Smooth muscle cell (in vitro differentiated cells): ENCODE data around the gene PDLIM5. TPM values are rescaled to one million over a fixed set of nuclear protein-coding genes. Genes with fewer than 3 reads are reported as not detected.
"Not testable (repeated sequence)": the region's sequence is repeated elsewhere in the genome, so short reads cannot be mapped to it uniquely, and the experiment has no call there.

Source experiments
- DNase-seq: peaks from one replicate; lab custom pipeline; 2025; ENCODE audit not compliant: unreplicated experiment; lab: John Stamatoyannopoulos, UW
- H2AFZ ChIP-seq: fragments of 200-600 bp; sonication (generic); 2 replicates; pipeline ENCODE4 v1.6.0; 2016; ENCODE audit warnings: antibody characterized with exemption, low read depth, mild to moderate bottlenecking
- H3F3A ChIP-seq: fragments of 200-600 bp; sonication (generic); 2 replicates; pipeline ENCODE4 v1.6.0; 2017; ENCODE audit warnings: antibody characterized with exemption, low read depth
- H3K27ac ChIP-seq: fragments of 200-600 bp; sonication (generic); 2 replicates; pipeline ENCODE4 v1.5.1; 2016; ENCODE audit warnings: low read depth, mild to moderate bottlenecking
- H3K27me3 ChIP-seq: fragments of 200-600 bp; sonication (generic); 2 replicates; pipeline ENCODE4 v1.6.1; 2016; ENCODE audit warnings: low read depth, mild to moderate bottlenecking
- H3K36me3 ChIP-seq: fragments of 200-600 bp; sonication (generic); 2 replicates; pipeline ENCODE4 v1.5.1; 2016; ENCODE audit warnings: low read depth
- H3K4me1 ChIP-seq: fragments of 200-600 bp; sonication (generic); 2 replicates; pipeline ENCODE4 v1.5.1; 2016; ENCODE audit warnings: low read depth
- H3K4me2 ChIP-seq: fragments of 200-600 bp; sonication (generic); 2 replicates; pipeline ENCODE4 v1.6.0; 2016; ENCODE audit warnings: mild to moderate bottlenecking
- H3K4me3 ChIP-seq: fragments of 200-600 bp; sonication (generic); 2 replicates; pipeline ENCODE4 v1.5.1; 2016; ENCODE audit warnings: mild to moderate bottlenecking
- H3K79me2 ChIP-seq: fragments of 200-600 bp; sonication (generic); 2 replicates; pipeline ENCODE4 v1.6.0; 2016; ENCODE audit warnings: low read depth, mild to moderate bottlenecking
- H3K9ac ChIP-seq: fragments of 200-600 bp; sonication (generic); 2 replicates; pipeline ENCODE4 v1.6.0; 2016; ENCODE audit warnings: low read depth
- H3K9me3 ChIP-seq: fragments of 200-600 bp; sonication (generic); replicated peaks from 2 replicates; pipeline ENCODE4 v1.5.1; 2016; ENCODE audit warnings: low read depth
- H4K20me1 ChIP-seq: fragments of 200-600 bp; sonication (generic); 2 replicates; pipeline ENCODE4 v1.6.0; 2016; ENCODE audit warnings: low read depth
- WGBS: methylation state at CpG from one replicate; pipeline ENCODE4 v1.1.7; 2016; ENCODE audit warnings: low lambda C conversion rate; 5-methylcytosine and 5-hydroxymethylcytosine counted together
- polyA plus RNA-seq: library from polyadenylated mRNA; unstranded; fragments of >200 nt; fragmentation: Nextera tagmentation; extraction: Ambion mirVana; gene quantifications from 2 replicates; pipeline ENCODE4 v1.2.1, GENCODE V29; 2016
- total RNA-seq: library from RNA; depleted of rRNA; stranded (reverse); fragments of >200 nt; gene quantifications from 2 replicates; pipeline ENCODE4 v1.2.3, GENCODE V29; 2014
- TF ChIP-seq, protein P1 (sequence below): fragments of 200-600 bp; sonication (generic); IDR thresholded peaks from 2 replicates; pipeline ENCODE4 v1.5.1; 2017; ENCODE audit warnings: borderline replicate concordance, mild to moderate bottlenecking, antibody characterized with exemption; ENCODE audit not compliant: insufficient read depth, poor library complexity, severe bottlenecking

PDLIM5 gene, protein sequence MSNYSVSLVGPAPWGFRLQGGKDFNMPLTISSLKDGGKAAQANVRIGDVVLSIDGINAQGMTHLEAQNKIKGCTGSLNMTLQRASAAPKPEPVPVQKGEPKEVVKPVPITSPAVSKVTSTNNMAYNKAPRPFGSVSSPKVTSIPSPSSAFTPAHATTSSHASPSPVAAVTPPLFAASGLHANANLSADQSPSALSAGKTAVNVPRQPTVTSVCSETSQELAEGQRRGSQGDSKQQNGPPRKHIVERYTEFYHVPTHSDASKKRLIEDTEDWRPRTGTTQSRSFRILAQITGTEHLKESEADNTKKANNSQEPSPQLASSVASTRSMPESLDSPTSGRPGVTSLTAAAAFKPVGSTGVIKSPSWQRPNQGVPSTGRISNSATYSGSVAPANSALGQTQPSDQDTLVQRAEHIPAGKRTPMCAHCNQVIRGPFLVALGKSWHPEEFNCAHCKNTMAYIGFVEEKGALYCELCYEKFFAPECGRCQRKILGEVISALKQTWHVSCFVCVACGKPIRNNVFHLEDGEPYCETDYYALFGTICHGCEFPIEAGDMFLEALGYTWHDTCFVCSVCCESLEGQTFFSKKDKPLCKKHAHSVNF
- total RNA-seq (150 and 182 TPM in 2 replicates), polyA plus RNA-seq (129 and 144 TPM in 2 replicates)

DNA sequence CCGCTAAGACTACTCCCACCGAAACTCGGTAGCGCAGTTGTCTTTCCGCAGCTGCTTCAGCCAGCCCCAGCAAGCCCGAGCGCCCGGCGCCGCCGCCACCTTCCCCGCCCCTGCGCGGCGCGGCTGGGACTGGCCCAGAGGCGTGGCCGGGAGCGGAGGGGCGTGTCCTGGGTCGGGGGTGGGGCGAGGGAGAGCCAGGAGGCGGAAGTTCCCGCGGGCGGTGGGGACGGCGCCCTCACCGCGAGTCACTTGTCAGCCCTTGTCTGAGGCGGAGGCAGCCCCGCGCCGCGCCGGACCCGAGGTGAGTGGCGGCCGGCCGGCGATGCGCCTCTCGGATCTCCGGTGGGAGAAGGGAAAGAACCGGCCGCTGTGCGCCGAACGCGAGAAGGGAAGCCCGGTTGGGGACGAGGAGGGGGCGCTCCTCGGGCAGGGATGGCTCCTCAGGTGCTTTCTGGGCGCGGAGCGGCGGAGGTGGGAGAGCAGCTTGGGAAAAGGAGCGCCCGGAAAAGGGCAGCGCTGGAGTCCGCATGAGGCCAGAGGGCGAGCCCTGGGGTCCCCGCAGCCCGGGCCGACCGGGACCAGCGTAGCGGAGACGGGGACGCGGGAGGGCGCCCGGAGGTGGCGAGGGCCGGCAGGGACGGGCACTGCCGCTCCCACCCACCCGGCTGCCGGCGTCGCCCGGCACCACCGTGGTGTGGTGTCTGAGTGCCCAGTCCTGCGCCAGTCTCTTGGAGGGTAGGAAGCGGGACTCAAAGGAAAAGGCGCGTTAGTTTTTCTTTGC is at the start of gene PDLIM5:
PDLIM5 (plus strand) TSS at position 248 of the 781 bp plus-strand sequence. CDS start 3,347 bp downstream, outside the sequence.
- Histone ChIP-seq H3K4me3 (peak within 1 kb of the TSS; percentile 87), H3K27ac (peak within 1 kb of the TSS; percentile 77), H3K79me2 (peaks cover 51% of the 10 kb centered on the region), H3K27me3 (no peaks in the 10 kb centered on the region), H3K9me3 (no peaks in the 10 kb centered on the region), H3F3A (peaks cover 9% of the 10 kb centered on the region), H3K9ac (peak within 1 kb of the TSS; percentile 91), H3K4me2 (peak within 1 kb of the TSS; percentile 87), H2AFZ (peak within 1 kb of the TSS; percentile 97), H3K36me3 (peaks cover 9% of the 10 kb centered on the region), H4K20me1 (peaks cover 40% of the 10 kb centered on the region), H3K4me1 (peaks cover 42% of the 10 kb centered on the region)
- TF ChIP-seq, protein P1, sequence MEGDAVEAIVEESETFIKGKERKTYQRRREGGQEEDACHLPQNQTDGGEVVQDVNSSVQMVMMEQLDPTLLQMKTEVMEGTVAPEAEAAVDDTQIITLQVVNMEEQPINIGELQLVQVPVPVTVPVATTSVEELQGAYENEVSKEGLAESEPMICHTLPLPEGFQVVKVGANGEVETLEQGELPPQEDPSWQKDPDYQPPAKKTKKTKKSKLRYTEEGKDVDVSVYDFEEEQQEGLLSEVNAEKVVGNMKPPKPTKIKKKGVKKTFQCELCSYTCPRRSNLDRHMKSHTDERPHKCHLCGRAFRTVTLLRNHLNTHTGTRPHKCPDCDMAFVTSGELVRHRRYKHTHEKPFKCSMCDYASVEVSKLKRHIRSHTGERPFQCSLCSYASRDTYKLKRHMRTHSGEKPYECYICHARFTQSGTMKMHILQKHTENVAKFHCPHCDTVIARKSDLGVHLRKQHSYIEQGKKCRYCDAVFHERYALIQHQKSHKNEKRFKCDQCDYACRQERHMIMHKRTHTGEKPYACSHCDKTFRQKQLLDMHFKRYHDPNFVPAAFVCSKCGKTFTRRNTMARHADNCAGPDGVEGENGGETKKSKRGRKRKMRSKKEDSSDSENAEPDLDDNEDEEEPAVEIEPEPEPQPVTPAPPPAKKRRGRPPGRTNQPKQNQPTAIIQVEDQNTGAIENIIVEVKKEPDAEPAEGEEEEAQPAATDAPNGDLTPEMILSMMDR: no peak
- under 1% methylated on average over 74 of the region's 88 CpGs for WGBS
- DNase-seq: peak; percentile 82

DNA sequence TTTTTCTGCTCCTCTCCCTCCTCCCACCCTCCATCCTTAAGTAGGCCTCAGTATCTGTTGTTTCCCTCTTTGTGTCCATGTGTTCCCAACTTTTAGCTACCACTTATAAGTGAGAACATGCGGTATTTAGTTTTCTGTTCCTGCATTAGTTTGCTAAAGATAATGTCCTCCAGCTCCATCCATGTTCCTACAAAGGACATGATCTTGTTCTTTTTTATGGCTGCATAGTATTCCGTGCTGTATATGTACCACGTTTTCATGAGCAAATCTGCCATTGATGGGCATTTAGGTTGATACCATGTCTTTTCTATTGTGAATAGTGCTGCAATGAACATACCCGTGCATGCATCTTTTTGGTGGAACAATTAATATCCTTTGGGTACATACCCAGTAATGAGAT is 49.3 kb upstream of the PDLIM5 start:
- not testable (repeated sequence) for H3K27ac ChIP-seq, H4K20me1 ChIP-seq, H2AFZ ChIP-seq, H3K4me3 ChIP-seq, H3K79me2 ChIP-seq, H3K36me3 ChIP-seq, H3K9ac ChIP-seq, H3F3A ChIP-seq, DNase-seq, H3K9me3 ChIP-seq, H3K4me2 ChIP-seq, H3K27me3 ChIP-seq, H3K4me1 ChIP-seq
- WGBS: 97% methylated on average over 4 of the region's 4 CpGs

DNA sequence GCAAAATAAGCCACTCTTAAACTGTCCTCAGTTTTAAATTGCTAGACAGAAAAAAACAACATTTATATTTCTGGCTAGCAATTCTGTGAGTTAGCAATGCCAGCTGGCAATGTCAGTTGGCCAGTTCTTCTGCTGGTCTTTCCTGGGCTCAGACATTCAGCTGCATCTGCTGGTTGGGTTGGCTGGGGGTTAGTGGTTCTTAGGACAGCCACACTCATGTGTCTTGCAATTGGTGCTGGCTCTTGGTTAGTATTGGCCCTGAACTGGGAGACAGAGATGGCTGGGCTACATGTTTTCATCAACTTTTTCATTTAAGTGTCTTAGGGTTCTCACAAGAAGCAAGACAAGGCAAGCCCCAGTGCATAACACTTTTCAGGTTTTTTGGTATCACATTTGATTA is 48.0 kb upstream of the PDLIM5 start:
- Histone ChIP-seq H3K4me3 (no peak overlapping the region), H3K4me1 (peaks cover 18% of the 10 kb centered on the region), H3F3A (peaks cover 12% of the 10 kb centered on the region), H3K9ac (no peak overlapping the region), H3K27ac (no peak overlapping the region), H3K27me3 (no peaks in the 10 kb centered on the region), H3K9me3 (no peaks in the 10 kb centered on the region), H4K20me1 (no peaks in the 10 kb centered on the region), H3K4me2 (no peak overlapping the region), H3K79me2 (no peaks in the 10 kb centered on the region), H3K36me3 (no peaks in the 10 kb centered on the region), H2AFZ (no peak overlapping the region)
- DNase-seq: no peak
- TF ChIP-seq, protein P1: no peak
